Prostate gland (tissue), 2 donors: ENCODE results near the gene ITGAD.

Experiments used
- CTCF ChIP-seq, 4 experiments: fragments of 200-600 bp in 2 of 4; fragments of 450-650 bp in 2 of 4; sonication (generic) in 2 of 4; IDR thresholded peaks; 1 replicate in 3 of 4; 2 replicates in 1 of 4; pipeline ENCODE4 v1.5.1; 2016 to 2019; ENCODE audit warnings: antibody characterized with exemption in 4 of 4, mild to moderate bottlenecking in 2 of 4, moderate library complexity in 2 of 4
- POLR2A ChIP-seq: fragments of 450-650 bp; IDR thresholded peaks from one replicate; pipeline ENCODE4 v1.6.1; 2016; ENCODE audit warnings: antibody characterized with exemption, mild to moderate bottlenecking
- POLR2AphosphoS5 ChIP-seq: sonication (generic); formaldehyde crosslinking; IDR thresholded peaks from one replicate; pipeline ENCODE4 v1.6.1; 2017; ENCODE audit warnings: antibody characterized with exemption

- TF ChIP-seq CTCF (IDR thresholded peaks at IDR 0.05) (no peak), POLR2A (no peak), POLR2AphosphoS5 (no peak)
Measured at GRCh38 chr16:31414706-31415105, 21.6 kb downstream of the ITGAD start.
